HepG2 (cell line): ENCODE measurements around the gene GGA1. TPM values are rescaled to one million over a fixed set of nuclear protein-coding genes. Genes with fewer than 3 reads are reported as not detected.

Experiments used
- AGO2 ChIP-seq: fragments of 200-400 bp; formaldehyde crosslinking; optimal IDR thresholded peaks from 2 replicates; pipeline ENCODE3; 2017; ENCODE audit warnings: mild to moderate bottlenecking, low read depth, low read length, moderate library complexity
- DNMT3B ChIP-seq: conservative IDR thresholded peaks from 2 replicates; pipeline ENCODE4 v1.6.1; 2016; ENCODE audit warnings: missing biosample characterization, control low read depth
- E2F1 ChIP-seq: sonication (generic); formaldehyde crosslinking; IDR thresholded peaks from 2 replicates; pipeline ENCODE4 v1.5.0; 2020; ENCODE audit warnings: missing genetic modification reagents
- KDM2A ChIP-seq: sonication (generic); formaldehyde crosslinking; IDR thresholded peaks from 2 replicates; pipeline ENCODE4 v1.4.0; 2020; ENCODE audit warnings: low read depth, missing genetic modification reagents, borderline replicate concordance
- POLR2G ChIP-seq: fragments of 200-400 bp; formaldehyde crosslinking; IDR thresholded peaks from 2 replicates; pipeline ENCODE4 v1.6.1; 2018; ENCODE audit warnings: mild to moderate bottlenecking, low read depth, low read length, moderate library complexity
- TBX2 ChIP-seq: sonication (generic); formaldehyde crosslinking; IDR thresholded peaks from 2 replicates; pipeline ENCODE4 v1.5.0; 2020; ENCODE audit warnings: missing genetic modification reagents, mild to moderate bottlenecking, borderline replicate concordance
- TFDP2 ChIP-seq: sonication (generic); formaldehyde crosslinking; IDR thresholded peaks from 2 replicates; pipeline ENCODE4 v1.4.0; 2020; ENCODE audit warnings: missing genetic modification reagents
- ZBTB20 ChIP-seq: sonication (generic); formaldehyde crosslinking; IDR thresholded peaks from 2 replicates; pipeline ENCODE4 v1.8.1; 2023; ENCODE audit warnings: missing genetic modification reagents, low read depth, mild to moderate bottlenecking, borderline replicate concordance
- ZFX ChIP-seq: sonication (generic); formaldehyde crosslinking; IDR thresholded peaks from 2 replicates; pipeline ENCODE4 v1.4.0; 2020; ENCODE audit warnings: mild to moderate bottlenecking, low read depth, missing genetic modification reagents, moderate library complexity
- ZNF430 ChIP-seq: sonication (generic); formaldehyde crosslinking; IDR thresholded peaks from 2 replicates; pipeline ENCODE4 v1.9.0; 2021; ENCODE audit warnings: mild to moderate bottlenecking, missing genetic modification reagents
- ZNF574 ChIP-seq: sonication (generic); formaldehyde crosslinking; IDR thresholded peaks from 2 replicates; pipeline ENCODE4 v1.4.0; 2020; ENCODE audit warnings: missing genetic modification reagents
- ZNF598 ChIP-seq: sonication (generic); formaldehyde crosslinking; IDR thresholded peaks from 2 replicates; pipeline ENCODE4 v1.5.1; 2020; ENCODE audit warnings: mild to moderate bottlenecking, missing genetic modification reagents, borderline replicate concordance
- ZNF777 ChIP-seq: sonication (generic); formaldehyde crosslinking; IDR thresholded peaks from 2 replicates; pipeline ENCODE4 v1.4.0; 2020; ENCODE audit warnings: missing genetic modification reagents
- ZNF792 ChIP-seq: IDR thresholded peaks from 2 replicates; pipeline ENCODE4 v1.6.1; 2016
- polyA plus RNA-seq, 8 experiments: library from polyadenylated mRNA; depleted of rRNA in 3 of 8; stranded (reverse) in 7 of 8; unstranded in 1 of 8; fragments of >200 nt; fragmentation: Illumina TruSeq in 4 of 8; extraction: Trizol in 4 of 8; gene quantifications; 2 replicates each; pipeline versions ENCODE4 v1.2.1 to v1.2.3, GENCODE V29; 2011 to 2016; ENCODE audit warnings: low read depth in 4 of 8, missing spikeins in 1 of 8, mixed read lengths in 1 of 8; ENCODE audit not compliant: insufficient read depth in 1 of 8
- total RNA-seq, 5 experiments: library from RNA; depleted of rRNA; stranded (reverse); fragments of >200 nt; fragmentation: Illumina TruSeq; extraction: Trizol; gene quantifications; 2 replicates each; pipeline ENCODE4 v1.2.3, GENCODE V29; 2016; ENCODE audit warnings: low read depth in 1 of 5
- TF ChIP-seq, protein P1 (sequence below): IDR thresholded peaks from 2 replicates; pipeline ENCODE4 v1.4.0; 2020; ENCODE audit warnings: mild to moderate bottlenecking, missing genetic modification reagents
- TF ChIP-seq, protein P2 (sequence below): sonication (generic); formaldehyde crosslinking; conservative IDR thresholded peaks from 2 replicates; pipeline ENCODE4 v1.4.0; 2020; ENCODE audit warnings: missing genetic modification reagents

GGA1 gene
- total and polyA plus RNA-seq, 2 of the 13 experiments (the other 11 are each of a cell fraction or from before 2014, with no cell fraction given), result 29.1 to 87.2 TPM

GRCh38 chr22:37639070-37639760 is 30.6 kb downstream of the GGA1 start, which contains the start of gene SH3BP1 (continued):
- peak; percentile 32; the same call in 1 of the 2 replicates for TF ChIP-seq POLR2G
- 0 out of 2 replicates have a peak, but pooled peaks have one; percentile 10 for TF ChIP-seq ZNF430 (CRISPR knock-in tag)
- TF ChIP-seq, protein P1, sequence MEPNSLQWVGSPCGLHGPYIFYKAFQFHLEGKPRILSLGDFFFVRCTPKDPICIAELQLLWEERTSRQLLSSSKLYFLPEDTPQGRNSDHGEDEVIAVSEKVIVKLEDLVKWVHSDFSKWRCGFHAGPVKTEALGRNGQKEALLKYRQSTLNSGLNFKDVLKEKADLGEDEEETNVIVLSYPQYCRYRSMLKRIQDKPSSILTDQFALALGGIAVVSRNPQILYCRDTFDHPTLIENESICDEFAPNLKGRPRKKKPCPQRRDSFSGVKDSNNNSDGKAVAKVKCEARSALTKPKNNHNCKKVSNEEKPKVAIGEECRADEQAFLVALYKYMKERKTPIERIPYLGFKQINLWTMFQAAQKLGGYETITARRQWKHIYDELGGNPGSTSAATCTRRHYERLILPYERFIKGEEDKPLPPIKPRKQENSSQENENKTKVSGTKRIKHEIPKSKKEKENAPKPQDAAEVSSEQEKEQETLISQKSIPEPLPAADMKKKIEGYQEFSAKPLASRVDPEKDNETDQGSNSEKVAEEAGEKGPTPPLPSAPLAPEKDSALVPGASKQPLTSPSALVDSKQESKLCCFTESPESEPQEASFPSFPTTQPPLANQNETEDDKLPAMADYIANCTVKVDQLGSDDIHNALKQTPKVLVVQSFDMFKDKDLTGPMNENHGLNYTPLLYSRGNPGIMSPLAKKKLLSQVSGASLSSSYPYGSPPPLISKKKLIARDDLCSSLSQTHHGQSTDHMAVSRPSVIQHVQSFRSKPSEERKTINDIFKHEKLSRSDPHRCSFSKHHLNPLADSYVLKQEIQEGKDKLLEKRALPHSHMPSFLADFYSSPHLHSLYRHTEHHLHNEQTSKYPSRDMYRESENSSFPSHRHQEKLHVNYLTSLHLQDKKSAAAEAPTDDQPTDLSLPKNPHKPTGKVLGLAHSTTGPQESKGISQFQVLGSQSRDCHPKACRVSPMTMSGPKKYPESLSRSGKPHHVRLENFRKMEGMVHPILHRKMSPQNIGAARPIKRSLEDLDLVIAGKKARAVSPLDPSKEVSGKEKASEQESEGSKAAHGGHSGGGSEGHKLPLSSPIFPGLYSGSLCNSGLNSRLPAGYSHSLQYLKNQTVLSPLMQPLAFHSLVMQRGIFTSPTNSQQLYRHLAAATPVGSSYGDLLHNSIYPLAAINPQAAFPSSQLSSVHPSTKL (CRISPR knock-in tag), result 0 out of 2 replicates have a peak, but pooled peaks have one; percentile 12
- TF ChIP-seq, protein P2, sequence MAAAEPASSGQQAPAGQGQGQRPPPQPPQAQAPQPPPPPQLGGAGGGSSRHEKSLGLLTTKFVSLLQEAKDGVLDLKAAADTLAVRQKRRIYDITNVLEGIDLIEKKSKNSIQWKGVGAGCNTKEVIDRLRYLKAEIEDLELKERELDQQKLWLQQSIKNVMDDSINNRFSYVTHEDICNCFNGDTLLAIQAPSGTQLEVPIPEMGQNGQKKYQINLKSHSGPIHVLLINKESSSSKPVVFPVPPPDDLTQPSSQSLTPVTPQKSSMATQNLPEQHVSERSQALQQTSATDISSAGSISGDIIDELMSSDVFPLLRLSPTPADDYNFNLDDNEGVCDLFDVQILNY, result peak; percentile 34; the same call in 1 of the 2 replicates
- TF ChIP-seq KDM2A (CRISPR knock-in tag), result peak; percentile 23; the same call in 1 of the 2 replicates
- TF ChIP-seq ZBTB20 (CRISPR knock-in tag), result no peak
- TF ChIP-seq TBX2 (CRISPR knock-in tag), result peak; percentile 43; the same call in 1 of the 2 replicates
- peak; percentile 53; the same call in 1 of the 2 replicates for TF ChIP-seq ZFX (CRISPR knock-in tag)
- peak; percentile 56 for TF ChIP-seq AGO2
- peak; percentile 66; the same call in 1 of the 2 replicates for TF ChIP-seq TFDP2 (CRISPR knock-in tag)
- no peak for TF ChIP-seq ZNF598 (CRISPR knock-in tag)
- TF ChIP-seq DNMT3B (CRISPR knock-in tag), result no peak
- TF ChIP-seq ZNF574, result 0 out of 2 replicates have a peak, but pooled peaks have one; percentile 36
- TF ChIP-seq ZNF777 (CRISPR knock-in tag), result peak; percentile 59
- TF ChIP-seq ZNF792, result 0 out of 2 replicates have a peak, but pooled peaks have one; percentile 18
- peak; percentile 71 for TF ChIP-seq E2F1 (CRISPR knock-in tag)
